HL-60/S4 (cell line): Measurements from ENCODE around the gene ADAMTS6.
"Not testable (repeated sequence)": the region's sequence is repeated elsewhere in the genome, so short reads cannot be mapped to it uniquely, and the experiment has no call there.

Experiments
- in situ Hi-C: fragments of 300-500 bp; cut with MboI; formaldehyde crosslinking; loops from 2 replicates; pipeline ENCODE4 v1.14.3; 2022; ENCODE audit warnings: low sequenced_read_pairs

The ADAMTS6 gene, protein sequence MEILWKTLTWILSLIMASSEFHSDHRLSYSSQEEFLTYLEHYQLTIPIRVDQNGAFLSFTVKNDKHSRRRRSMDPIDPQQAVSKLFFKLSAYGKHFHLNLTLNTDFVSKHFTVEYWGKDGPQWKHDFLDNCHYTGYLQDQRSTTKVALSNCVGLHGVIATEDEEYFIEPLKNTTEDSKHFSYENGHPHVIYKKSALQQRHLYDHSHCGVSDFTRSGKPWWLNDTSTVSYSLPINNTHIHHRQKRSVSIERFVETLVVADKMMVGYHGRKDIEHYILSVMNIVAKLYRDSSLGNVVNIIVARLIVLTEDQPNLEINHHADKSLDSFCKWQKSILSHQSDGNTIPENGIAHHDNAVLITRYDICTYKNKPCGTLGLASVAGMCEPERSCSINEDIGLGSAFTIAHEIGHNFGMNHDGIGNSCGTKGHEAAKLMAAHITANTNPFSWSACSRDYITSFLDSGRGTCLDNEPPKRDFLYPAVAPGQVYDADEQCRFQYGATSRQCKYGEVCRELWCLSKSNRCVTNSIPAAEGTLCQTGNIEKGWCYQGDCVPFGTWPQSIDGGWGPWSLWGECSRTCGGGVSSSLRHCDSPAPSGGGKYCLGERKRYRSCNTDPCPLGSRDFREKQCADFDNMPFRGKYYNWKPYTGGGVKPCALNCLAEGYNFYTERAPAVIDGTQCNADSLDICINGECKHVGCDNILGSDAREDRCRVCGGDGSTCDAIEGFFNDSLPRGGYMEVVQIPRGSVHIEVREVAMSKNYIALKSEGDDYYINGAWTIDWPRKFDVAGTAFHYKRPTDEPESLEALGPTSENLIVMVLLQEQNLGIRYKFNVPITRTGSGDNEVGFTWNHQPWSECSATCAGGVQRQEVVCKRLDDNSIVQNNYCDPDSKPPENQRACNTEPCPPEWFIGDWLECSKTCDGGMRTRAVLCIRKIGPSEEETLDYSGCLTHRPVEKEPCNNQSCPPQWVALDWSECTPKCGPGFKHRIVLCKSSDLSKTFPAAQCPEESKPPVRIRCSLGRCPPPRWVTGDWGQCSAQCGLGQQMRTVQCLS (N-terminal part only)

GRCh38 chr5:65481635-65482295 is at the start of gene ADAMTS6:
ADAMTS6 (minus strand) TSS chr5:65481920; CDS start chr5:65473673, 8,247 bp downstream.
- in situ Hi-C loops: no loop called here

DNA sequence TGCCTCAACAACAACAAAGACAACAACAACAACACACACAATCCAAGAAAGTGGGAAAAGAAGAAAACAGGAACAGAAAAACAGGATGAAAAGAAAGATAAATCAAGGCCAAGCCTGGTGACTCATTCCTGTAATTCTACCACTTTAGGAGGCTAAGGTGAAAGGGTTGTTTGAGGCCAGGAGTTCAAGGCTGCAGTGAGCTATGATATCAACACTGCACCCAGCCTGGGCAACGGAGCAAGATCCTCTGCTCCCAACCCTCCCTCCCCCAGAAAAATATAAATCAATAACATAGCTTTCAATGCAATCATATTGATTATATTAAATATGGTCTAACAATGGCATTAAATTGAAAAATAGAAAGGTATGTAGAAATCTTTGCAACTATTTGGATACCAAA is 49.2 kb upstream of the ADAMTS6 start:
- in situ Hi-C loops: no loop called here

DNA sequence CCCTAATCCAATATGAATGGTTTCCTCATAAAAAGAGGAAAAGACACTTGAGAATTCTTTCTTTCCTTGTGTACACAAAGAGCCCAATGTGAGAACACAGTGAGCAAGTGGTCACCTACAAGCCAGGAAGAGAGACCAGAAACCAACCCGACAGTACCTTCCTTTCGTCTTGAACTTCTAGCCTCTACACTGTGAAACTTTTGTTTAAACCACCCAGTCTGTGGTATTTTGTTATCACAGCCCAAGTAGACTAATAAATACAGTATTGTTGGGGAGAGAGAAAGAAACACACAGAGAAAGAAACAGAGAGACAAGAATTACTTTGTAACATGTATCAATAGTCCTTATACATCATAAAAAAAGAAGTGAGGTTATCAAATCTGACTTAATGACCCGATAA is 44.0 kb upstream of the ADAMTS6 start:
- in situ Hi-C loops: no loop called here

DNA sequence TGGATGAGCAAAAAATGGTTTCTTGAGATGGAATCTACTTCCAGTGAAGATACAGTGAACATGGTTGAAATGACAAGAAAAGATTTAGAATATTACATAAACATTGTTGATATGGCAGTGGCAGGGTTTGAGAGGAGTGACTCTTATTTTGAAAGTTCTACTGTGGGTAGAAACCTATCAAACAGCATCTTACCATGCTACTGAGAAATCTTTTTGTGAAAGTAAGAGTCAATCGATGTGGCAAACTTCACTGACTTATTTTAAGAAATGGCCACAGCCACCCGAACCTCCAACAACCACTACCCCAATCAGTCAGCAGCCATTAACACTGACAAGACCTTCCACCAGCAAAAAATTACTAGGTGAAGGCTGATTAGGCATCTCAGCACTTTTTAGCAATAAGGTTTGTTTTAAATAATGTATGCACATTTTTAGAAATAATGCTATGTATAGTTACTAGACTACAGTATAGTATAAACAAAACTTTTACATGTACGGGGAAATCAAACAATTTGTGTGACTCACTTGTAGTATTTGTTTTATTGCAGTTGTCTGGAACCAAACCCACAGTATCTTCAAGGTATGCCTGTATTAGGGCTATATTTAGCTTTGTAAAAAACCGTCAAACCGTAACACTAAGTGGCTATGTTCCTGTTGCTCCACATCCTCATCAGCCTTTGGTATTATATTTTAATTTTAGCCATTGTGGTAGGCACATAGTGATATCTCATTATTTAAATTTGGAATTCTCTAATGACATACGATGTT is 30.6 kb upstream of the ADAMTS6 start:
- in situ Hi-C loops: no loop called here

DNA sequence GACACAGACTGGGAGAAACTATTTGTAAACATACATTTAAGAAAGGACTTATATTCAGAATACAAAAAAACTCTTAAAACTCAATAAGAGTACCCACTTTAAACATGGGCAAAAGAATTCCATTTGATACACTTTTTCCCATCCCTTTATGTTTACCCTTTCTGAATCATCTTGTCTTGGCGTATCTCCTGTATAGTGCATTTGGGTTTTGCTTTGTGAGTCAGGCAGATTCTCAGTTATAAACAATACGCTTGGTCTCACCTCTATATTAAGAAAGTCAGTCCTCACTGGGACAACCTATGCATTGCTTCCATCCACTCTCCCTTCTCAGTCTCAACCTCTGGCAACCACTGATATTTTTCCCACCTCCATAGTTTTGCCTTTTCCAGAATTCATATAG is 27.3 kb upstream of the ADAMTS6 start:
- in situ Hi-C loops: no loop called here

DNA sequence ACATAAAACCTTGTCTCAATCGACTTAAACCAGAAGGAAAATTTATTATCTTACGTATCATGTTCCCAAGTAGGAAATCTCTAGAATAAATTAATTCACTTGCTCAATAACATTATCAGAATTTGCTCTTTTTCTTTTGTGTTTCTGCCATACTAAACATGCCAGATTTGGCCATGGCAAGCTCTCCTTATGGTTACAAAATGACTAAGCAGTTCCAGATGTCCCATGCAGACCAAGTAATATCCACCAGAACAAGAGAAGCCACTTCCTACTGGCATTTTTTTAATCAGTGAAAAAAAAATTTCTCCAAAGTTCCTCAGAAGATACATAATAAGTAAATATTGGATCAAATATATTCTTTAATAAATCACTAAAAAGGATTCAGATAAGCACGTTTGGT is 25.2 kb upstream of the ADAMTS6 start:
- in situ Hi-C loops: no loop called here

DNA sequence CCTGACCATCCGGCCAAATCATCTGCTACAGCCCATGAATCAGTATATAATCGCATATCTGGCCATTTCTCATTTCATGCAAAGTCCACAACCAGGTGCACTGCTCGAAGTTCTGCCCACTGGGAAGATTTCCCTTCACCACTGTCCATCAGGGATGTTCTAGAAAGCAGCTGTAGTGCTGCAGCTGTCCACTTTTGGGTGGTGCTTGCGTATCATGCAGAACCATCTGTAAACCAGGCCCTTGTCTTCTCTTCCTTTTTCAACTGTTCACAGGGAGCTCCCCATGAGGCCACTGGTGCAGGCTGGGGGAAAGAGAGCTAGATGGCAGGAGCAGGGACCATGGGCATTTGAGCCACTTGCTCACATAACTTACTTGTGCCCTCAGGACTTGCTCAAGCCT is 7.4 kb upstream of the ADAMTS6 start:
- in situ Hi-C loops: no loop called here

DNA sequence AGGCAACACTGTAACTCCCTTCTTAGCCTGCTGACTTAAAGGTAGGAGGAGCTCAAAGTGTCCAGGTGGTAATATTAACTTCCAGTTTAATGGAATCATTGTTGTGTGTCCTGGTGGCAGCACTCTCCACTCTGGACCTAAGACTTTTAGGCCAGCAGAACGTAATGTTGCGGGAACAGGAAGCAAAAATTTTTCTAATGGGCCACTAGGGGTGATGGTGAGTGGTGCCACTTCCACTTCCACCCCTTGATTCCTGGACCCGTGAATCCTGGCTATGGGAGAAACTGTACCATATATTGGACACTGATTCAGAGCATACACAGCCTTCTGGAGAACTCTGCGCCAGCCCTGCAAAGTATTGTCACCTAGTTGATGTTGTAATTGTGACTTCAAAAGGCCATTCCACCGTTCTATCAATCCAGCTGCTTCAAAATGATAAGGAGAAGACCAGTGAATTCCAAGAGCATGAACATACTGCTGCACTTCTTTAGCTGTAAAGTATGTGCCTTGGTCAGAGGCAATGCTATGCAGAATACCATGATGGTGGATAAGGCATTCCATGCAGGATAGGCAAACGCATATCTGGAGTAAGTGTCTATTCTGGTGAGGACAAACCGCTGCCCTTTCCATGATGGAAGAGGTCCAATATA is 6.4 kb upstream of the ADAMTS6 start:
- in situ Hi-C loops: not testable (repeated sequence)

- in situ Hi-C loops: not testable (repeated sequence)
Observed at GRCh38 chr5:65486803-65487202, 5.1 kb upstream of the ADAMTS6 start.

GRCh38 chr5:65485405-65485804 is 3.7 kb upstream of the ADAMTS6 start:
- in situ Hi-C loops: no loop called here

GRCh38 chr5:65483546-65484346 is 2.0 kb upstream of the ADAMTS6 start:
- in situ Hi-C loops: no loop called here

- in situ Hi-C loops: no loop called here
Observed at GRCh38 chr5:65482736-65483545, 1.2 kb upstream of the ADAMTS6 start.

DNA sequence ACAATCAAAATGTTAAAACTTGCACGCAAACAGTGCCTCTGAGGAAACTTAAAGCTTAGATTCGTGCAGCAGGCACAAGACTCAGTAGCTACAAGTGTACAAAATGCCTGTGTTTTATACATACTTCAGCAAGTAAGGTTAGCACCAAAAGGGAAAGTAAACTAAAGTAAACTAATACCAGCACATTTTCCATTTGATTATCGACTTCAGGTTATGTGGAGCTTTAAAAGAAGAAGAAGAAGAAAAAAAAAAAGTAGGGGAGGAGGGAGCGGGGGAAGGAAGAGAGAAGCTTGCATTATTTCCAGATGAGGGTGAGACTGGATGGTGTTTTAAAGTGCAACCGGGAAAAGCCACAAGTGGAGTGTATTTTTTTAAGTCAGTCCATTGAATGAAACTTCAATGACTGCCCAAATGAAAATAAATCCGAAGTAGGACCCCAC is 596 bp upstream of the ADAMTS6 start:
- in situ Hi-C loops: no loop called here

GRCh38 chr5:65481171-65481581 is 544 bp downstream of the ADAMTS6 start:
- in situ Hi-C loops: no loop called here

- in situ Hi-C loops: no loop called here
Observed at GRCh38 chr5:65480306-65480865, 1.3 kb downstream of the ADAMTS6 start.

GRCh38 chr5:65479527-65479926 is 2.2 kb downstream of the ADAMTS6 start:
- in situ Hi-C loops: no loop called here

- in situ Hi-C loops: no loop called here
Observed at GRCh38 chr5:65478336-65478735, 3.4 kb downstream of the ADAMTS6 start.

- in situ Hi-C loops: no loop called here
Observed at GRCh38 chr5:65475895-65476294, 5.8 kb downstream of the ADAMTS6 start.
